CD1c-positive myeloid dendritic cell (primary cell): Measurements from ENCODE around the gene NXNL1.

ENCODE experiments used
- DNase-seq: peaks from one replicate; pipeline ENCODE4 v3.0.0-alpha.2; 2016; ENCODE audit errors: extremely low spot score

Gene NXNL1

GRCh38 chr19:17419621-17420474, 40.9 kb downstream of the NXNL1 start, which contains the start of gene MVB12A:
TSS of gene MVB12A (plus strand) at chr19:17420047. CDS start at chr19:17420136, 89 bp downstream.
- DNase-seq, result peak; percentile 99

DNA sequence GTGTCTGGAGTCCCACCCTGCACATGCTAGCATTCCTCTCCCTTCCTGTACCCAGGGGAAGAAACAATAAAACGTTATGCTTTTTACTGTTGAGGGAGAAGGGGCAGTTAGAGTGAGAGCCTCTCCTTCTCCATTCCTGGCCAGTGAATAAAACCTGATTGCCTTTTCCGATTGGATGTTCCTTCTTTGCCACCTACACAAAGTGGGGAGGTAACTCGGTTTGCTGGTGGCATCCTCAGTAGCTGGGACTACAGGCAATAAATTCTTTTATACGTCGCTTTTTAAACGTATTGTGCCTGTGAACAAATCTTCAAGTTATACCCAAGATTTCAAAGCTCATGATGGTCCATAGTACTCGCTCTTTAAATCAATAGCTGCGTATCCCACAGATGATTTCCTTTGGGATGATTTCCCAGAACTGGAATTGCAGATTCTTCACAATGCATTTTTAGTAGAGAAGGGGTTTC, 41.5 kb downstream of the NXNL1 start:
- peak; percentile 8 for DNase-seq

- no peak for DNase-seq
These were observed 42.0 kb downstream of the NXNL1 start for GRCh38 chr19:17418710-17419109.

GRCh38 chr19:17415121-17415520, 45.6 kb downstream of the NXNL1 start:
- DNase-seq, result no peak

DNA sequence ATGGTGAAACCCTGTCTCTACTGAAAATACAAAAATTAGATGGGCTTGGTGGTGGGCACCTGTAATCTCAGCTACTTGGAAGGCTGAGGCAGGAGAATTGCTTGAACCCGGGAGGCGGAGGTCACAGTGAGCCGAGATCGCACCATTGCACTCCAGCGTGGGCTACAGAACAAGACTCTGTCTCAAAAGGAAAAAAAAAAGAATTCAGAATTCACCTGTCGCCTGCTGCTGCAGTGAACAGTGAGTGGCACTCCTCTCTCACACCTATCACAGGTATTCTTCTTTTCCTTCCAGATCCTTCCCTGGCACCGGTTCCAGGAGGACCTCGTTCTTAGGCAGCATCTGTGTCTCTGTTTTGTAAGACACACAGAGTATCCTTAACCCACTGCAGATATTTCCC, 46.6 kb downstream of the NXNL1 start:
- no peak for DNase-seq

DNA sequence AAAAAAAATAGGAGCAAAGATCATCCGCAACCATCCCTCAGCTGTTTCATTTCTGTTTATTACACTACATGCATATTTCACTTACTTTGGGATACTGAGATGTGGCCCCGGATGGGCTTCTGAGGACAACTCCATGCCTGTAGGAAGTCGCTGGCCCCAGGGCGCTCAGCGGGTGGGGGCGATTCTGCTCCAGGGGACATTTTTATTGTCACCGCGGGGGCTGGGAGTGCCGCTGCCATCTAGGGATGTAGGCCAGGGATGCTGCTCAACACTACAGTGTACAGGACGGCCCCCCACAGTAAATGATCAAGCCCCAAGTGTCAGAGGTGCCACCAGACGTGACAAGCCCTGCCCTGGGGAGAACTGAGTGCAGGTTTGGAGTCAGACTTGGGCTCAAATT, 48.9 kb downstream of the NXNL1 start:
- DNase-seq, result no peak

DNA sequence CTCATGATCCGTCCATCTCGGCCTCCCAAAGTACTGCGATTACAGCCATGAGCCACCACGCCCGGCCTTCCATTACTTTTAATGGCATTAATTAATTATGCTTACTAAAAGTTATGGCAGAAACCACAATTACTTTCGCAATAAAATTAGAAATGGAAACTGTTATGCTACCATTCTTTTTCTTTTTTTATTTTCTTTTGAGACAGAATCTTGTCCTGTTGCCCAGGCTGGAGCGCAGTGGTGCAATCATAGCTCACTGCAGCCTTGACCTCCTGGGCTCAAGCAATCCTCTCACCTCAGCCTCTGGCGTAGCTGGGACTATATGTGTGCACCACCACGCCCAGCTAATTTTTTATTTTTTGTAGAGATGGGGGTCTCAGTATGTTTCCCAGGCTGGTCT, 50.7 kb downstream of the NXNL1 start:
- no peak for DNase-seq

DNA sequence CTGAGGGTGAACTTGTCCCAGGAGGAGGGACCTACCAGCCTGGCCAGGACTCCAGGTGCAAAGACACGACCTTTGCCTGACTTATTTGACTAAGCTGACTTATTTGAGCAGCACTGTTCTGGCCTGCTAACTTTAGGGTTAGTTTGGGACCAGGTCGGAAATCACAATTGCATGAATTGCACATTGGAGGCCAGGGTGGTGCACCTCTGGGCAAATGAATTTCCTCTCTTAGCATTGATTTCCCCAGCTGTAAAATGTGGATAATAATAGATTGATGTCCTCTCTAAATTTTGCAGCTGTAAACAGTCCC, 53.9 kb downstream of the NXNL1 start:
- no peak for DNase-seq

DNA sequence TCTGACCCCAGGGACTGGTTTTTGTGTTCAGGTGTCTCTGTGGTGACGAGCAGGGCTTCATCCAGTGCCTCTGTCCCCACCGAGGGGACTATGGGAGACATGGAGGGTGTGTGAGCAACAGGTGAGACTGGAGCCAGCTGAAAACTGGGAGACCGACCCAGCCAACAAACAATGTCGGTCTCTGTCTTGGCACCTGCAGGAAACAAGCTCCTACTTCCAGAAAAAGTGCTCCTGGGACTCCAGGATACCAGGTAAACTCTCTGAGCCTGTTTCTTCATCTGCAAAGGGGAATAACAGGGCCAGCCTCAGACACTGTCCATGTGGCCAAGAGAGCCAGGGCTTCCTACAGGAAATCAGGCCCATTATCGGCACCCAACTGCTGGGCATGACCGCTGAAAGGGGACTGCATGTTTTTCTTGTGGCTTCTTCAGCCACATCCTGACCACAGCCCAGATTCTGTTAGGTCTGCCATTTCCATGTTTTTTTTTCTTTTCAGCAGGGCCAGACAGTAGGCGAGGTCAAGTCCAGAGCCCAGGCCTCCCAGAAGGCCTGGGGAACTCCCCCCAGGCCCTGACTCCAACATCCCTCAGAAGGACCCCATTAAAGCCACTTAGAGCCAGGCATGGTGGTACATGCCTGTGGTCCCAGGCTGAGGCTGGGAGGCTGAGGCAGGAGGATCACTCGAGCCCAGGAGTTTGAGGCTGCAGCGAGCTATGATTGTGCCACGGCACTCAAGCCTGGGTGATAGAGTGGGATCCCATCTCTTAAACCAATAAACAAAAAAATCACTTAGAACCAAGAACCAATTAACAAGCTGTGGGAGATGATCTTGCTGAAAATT, 54.5 kb downstream of the NXNL1 start:
- DNase-seq, result no peak
